GM12892 (cell line): ENCODE data around the gene POLR1H.
A peak's percentile ranks its signal among the peaks of the same experiment; 100 is the strongest.

ENCODE experiments used
- DNase-seq: peaks from one replicate; pipeline ENCODE4 v3.0.0; 2011; ENCODE audit not compliant: insufficient read length
- FAIRE-seq: peaks from 2 replicates; lab custom pipeline; 2011; peaks lifted over from hg19 to GRCh38; lab: Jason Lieb, UNC
- POLR2A ChIP-seq: IDR thresholded peaks from 2 replicates; pipeline ENCODE4 v1.6.1; 2011; ENCODE audit warnings: low read depth, low read length, control low read depth
- POLR2AphosphoS5 ChIP-seq: IDR thresholded peaks from 2 replicates; pipeline ENCODE4 v1.6.1; 2011; ENCODE audit warnings: low read depth, low read length, control low read depth
- TAF1 ChIP-seq: IDR thresholded peaks from 2 replicates; pipeline ENCODE4 v1.6.1; 2011; ENCODE audit warnings: low read depth, mild to moderate bottlenecking, control low read depth, low read length, borderline replicate concordance

Gene POLR1H

DNA sequence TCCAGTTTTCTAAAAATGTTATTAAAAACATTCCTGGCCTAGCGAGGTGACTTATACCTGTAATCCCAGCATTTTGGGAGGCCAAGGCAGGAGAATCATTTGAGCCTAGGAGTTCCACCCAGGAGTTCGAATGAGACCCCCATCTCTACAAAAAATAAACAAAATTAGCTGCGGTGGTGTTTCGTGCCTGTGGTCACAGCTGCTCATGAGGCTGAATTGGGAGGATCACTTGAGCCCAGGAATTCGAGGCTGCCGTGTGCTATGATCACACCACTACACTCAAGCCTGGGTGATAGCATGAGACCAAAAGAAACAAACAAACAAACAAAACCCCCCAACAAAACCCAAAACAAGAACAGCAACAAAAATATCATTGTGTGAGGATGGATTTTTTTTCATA is 19.8 kb upstream of the POLR1H start:
- FAIRE-seq (no peak), DNase-seq (no peak)
- TF ChIP-seq POLR2A (no peak), POLR2AphosphoS5 (no peak), TAF1 (no peak)

DNA sequence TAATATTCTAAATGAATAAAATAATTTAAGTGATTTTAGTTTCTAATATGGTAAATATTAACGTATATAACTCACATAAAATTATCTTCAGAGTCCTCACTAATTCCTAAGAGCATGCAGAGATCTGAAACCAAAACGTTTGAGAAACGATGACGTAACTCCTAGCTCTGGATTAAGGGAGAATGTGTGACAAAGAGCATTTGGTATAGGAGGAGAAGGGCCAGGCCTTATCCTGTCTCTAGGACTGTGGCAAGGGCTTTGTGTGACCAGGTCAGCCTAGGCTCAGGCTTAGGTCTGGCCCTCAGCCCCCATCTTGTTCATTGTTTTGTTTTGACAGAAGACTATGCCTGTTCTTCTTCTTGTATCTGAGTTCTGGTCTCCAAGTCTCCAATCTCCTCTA is 19.2 kb upstream of the POLR1H start:
- DNase-seq (no peak), FAIRE-seq (no peak)
- TF ChIP-seq TAF1 = no peak
- no peak for TF ChIP-seq POLR2AphosphoS5
- no peak for TF ChIP-seq POLR2A

DNA sequence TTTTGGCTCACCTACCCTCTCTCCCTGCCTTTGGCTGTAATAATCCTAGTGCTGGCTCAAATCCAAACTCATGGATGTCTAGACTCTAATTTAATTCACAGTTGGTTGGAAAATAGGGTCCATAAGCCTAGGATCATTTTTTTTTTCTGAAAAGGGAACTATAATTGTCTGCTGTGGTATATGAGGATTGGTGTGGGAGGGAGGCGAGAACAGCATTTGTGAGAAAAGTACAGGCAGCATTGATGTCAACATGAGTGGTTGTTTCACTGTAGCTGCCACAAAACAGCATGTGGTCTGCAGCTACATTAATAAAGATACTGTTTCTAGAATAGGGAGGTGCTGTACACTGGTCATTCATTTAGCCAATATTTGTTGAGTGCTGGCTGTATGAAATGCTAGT is 18.6 kb upstream of the POLR1H start:
- FAIRE-seq = peak; percentile 70

DNA sequence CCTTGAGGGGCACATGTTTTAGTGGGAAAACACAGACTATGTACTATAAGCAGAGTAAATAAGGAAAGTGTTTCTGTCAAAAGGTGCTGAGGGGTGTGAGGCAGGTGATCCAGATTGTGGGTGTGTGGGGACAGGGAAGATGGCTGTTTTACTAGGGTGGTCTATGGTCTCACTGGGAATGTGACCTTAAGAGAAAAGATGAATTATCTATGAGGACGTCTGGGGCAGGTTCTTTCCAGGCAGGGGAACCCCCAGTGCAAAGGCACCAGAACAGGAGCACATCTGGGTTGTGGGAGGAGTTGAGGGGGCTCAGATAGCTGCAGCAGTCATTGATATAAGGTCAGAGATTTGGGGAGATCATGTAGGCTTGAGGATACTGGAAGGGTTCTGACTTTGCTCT is 18.2 kb upstream of the POLR1H start:
- FAIRE-seq (no peak), DNase-seq (no peak)
- TF ChIP-seq POLR2A (no peak), TAF1 (no peak), POLR2AphosphoS5 (no peak)

More for the DNA sequence above, 18.6 kb upstream of the POLR1H start:
- TF ChIP-seq TAF1 = no peak
- no peak for TF ChIP-seq POLR2A
- no peak for TF ChIP-seq POLR2AphosphoS5
- DNase-seq = no peak

DNA sequence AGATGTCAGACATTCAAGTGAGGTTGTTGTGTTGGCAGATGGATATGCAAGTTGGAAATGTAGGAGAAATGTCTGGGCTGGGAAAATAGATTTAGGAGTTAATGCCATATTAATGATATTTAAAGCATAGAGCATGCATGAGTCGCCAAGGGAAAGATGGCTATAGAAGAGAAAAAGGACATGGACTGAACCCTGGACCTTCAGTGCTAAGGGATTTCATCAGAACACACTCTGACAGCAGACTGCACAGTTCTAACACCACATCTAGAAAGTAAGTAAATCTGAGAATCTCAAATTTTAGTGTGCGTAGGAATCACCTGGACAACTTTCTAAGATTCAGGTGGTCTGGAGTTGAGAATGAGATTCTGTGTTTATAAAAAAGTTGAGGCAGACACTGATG is 17.3 kb upstream of the POLR1H start:
- TF ChIP-seq POLR2AphosphoS5 (no peak), TAF1 (no peak)
- no peak for DNase-seq
- no peak for FAIRE-seq

DNA sequence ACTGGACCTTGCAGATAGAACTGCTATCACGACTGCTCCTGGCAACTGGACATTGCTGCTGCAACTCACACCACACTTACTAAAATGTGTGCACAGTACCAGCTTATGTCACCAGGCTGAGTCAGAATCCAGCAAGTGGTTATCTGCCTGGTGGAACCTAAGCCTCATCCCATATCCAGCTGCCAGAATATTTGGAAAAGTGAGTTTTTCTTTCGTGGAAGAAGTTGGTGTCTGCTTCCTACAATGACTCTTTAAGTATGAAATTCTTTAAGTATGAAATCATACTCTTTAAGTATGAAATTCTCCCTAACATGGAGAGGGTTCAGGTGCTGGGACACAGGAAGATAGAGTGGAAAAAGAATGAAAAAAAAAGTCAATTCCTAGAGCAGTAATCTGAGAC is 16.4 kb upstream of the POLR1H start:
- FAIRE-seq (no peak), DNase-seq (no peak)
- TF ChIP-seq TAF1 (no peak), POLR2AphosphoS5 (no peak), POLR2A (no peak)

DNA sequence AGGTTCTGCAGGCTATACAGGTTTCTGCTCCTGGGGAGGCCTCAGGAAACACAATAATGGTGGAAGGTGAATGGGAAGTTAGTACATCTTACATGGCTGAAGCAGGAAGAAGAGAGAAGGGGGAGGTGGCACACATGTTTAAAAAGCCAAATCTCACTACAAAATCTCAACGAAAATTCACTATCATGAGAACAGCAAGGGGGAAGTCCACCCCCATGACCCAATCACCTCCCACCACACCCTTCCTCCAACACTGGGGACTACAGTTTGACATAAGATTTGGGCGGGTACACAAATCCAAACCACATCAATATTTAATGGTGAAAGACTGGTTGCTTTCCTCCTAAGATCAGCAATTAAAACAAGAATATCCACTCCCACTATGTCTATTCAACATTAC is 13.8 kb upstream of the POLR1H start:
- FAIRE-seq = no peak
- DNase-seq = no peak
- TF ChIP-seq POLR2AphosphoS5 = no peak
- TF ChIP-seq TAF1 = no peak
- TF ChIP-seq POLR2A = no peak

DNA sequence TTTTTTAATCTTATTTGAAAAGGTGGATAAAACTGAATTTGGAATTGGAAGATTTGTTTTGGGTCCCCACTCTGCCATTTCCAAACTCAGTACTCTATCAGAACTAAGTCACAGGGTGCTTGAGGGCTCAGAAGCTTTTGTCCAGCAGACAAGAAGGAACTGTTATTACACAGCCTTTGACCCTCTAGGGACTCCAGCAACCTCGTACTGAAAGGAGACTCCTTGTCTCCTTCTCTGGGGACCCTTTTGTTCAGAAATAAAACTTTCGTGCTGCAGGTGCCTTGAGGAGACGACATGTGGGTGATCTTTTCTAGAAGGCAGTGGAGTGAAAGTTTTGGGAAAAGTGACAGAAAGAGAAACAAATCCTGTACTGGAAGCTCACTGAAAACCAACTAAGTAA is 7.4 kb upstream of the POLR1H start:
- DNase-seq (no peak), FAIRE-seq (no peak)
- no peak for TF ChIP-seq TAF1
- no peak for TF ChIP-seq POLR2A
- no peak for TF ChIP-seq POLR2AphosphoS5

DNA sequence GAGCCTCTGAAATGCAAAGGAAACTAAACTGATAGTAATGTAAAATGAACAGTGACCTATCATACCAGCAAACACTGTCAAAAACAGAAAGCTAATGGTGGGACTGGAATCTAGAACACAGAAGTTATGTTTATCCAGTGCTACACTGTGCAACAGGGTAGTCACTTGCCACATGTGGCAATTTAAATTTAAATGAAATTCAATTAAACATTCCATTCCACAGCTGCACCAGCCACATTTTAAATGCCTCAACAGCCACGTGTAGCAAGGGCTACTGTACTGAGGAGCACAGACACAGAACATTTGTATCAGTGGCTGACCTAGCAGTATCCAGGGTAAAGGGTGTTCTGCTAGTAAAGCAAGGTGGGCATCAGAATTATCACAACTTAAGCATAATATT is 5.6 kb upstream of the POLR1H start:
- DNase-seq (no peak), FAIRE-seq (no peak)
- no peak for TF ChIP-seq POLR2AphosphoS5
- TF ChIP-seq TAF1 = no peak
- no peak for TF ChIP-seq POLR2A

DNA sequence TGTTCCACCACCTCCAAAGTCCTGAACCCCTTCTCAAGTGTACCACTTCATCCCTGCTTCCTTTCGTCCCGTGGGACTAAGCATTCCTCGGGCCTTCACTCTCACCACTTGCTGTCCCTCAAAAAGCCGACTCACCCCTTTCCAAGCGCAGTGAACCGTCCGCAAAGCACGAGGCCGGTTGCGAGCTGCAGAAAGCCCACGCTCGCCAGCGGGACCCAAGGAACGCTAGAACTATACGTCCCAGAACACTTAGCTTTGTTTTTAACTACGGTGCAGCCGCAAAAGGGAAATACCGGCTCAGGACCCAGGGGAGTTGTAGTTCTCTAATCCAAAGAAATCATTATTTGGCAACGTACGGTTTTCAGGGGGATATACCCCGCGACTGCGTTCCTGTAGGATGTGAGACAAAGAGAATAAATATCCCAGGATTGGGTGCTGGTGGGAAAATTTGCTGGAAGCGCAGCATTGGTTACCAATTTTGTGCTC is 416 bp upstream of the POLR1H start:
- peak; percentile 42 for FAIRE-seq
- DNase-seq = no peak

DNA sequence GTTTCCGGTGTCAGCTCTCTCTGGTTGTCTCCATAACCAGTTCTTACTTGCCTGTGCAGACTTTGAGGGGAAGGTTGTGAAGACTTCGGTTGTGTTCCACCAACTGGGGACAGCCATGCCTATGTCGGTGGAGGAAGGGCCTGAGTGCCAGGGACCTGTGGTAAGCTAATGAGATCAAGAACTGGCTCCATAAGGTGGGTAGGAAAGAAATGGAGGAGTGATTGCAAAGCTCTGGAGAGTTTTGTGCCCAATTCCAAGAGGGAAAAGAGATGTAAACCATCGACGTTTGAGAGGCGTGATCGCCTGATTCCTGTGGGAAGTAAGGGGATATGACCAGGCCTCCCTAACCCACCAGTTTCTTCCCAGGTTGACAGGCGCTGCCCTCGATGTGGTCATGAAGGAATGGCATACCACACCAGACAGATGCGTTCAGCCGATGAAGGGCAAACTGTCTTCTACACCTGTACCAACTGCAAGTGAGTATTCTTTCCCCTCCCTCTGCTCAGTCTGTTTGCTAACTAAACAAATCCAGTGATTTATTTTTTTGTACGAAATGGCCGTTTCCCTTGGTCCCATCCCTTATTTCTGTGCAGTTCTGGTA is 893 bp downstream of the POLR1H start:
- TF ChIP-seq POLR2A (no peak), POLR2AphosphoS5 (no peak)
- no peak for FAIRE-seq
- no peak for DNase-seq

More for the DNA sequence above, 416 bp upstream of the POLR1H start:
- TF ChIP-seq TAF1 = no peak
- TF ChIP-seq POLR2AphosphoS5 = no peak
- no peak for TF ChIP-seq POLR2A

DNA sequence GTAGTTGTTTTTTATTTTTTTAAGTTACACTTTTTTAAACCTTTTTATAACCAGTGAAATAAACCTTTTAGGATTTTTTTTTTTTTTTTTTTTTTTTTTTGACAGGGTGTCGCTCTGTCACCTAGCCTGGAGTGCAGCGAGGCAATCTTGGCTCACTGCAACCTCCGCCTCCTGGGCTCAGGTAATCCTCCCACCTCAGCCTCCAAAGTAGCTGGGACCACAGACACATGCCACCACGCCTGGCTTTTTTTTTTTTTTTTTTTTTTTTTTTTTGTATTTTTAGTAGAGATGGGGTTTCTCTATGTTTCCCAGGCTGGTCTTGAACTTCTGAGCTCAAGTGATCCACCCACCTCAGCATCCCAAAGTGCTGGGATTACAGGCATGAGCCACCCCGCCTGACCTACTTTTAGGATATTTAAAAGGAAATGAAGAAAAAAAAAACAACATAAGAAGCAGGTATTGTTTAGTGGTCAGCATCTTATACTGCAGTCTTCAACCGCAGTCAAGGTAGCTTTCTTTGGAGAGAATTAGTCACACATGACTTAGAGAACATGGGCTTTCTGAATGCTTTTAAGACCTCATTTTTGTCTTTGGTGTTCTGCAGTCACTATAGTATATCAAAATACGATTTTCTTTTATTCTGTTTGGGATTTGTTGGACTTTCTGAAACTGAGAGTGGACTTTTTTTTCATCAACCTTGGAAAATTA is 1.6 kb downstream of the POLR1H start:
- DNase-seq (no peak), FAIRE-seq (no peak)
- TF ChIP-seq POLR2AphosphoS5 (no peak), TAF1 (no peak), POLR2A (no peak)

DNA sequence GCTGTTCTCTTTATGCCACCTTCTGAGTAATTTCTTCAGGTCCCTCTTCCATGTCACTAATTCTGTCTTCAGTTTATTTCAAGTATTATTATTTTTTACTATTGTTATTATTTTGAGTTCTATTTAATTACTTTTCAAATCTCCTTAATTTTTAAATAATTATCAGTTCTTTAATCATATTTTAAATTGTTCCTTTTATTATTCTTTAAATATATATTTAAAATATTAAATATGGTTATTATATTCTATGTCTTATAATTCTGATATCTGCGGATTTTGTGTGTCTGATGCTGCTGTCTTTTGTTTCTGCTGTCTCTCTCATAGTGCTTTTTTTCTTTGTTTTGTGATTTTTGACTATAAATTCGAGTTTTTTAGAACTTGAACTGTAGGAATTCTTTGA is 2.2 kb downstream of the POLR1H start:
- TF ChIP-seq POLR2A (no peak), TAF1 (no peak), POLR2AphosphoS5 (no peak)
- DNase-seq (no peak), FAIRE-seq (no peak)
